MM.1S (cell line): ENCODE results near the gene MAP2K7.

Experiments
- CTCF ChIP-seq: fragments of 300-600 bp; sonication (generic); IDR thresholded peaks from 2 replicates; pipeline ENCODE4 v1.5.1; 2016; ENCODE audit warnings: antibody characterized with exemption, low read length, mixed read lengths
- EZH2phosphoT487 ChIP-seq: fragments of 300-600 bp; sonication (generic); IDR thresholded peaks from 2 replicates; pipeline ENCODE4 v1.6.1; 2018; ENCODE audit warnings: antibody characterized with exemption, low read length

- no peak for TF ChIP-seq CTCF
- no peak for TF ChIP-seq EZH2phosphoT487
These were observed 39.5 kb upstream of the MAP2K7 start for GRCh38 chr19:7863971-7864689.
